GM19452 (cell line): ENCODE measurements around the gene HLA-B.
"Not testable (repeated sequence)": the region's sequence is repeated elsewhere in the genome, so short reads cannot be mapped to it uniquely, and the experiment has no call there.

ENCODE experiments used
- ATAC-seq: cut with Tn5 transposase; IDR thresholded peaks from one replicate; pipeline ENCODE4 v1.9.1; 2021; ENCODE audit not compliant: unreplicated experiment

Gene HLA-B

DNA sequence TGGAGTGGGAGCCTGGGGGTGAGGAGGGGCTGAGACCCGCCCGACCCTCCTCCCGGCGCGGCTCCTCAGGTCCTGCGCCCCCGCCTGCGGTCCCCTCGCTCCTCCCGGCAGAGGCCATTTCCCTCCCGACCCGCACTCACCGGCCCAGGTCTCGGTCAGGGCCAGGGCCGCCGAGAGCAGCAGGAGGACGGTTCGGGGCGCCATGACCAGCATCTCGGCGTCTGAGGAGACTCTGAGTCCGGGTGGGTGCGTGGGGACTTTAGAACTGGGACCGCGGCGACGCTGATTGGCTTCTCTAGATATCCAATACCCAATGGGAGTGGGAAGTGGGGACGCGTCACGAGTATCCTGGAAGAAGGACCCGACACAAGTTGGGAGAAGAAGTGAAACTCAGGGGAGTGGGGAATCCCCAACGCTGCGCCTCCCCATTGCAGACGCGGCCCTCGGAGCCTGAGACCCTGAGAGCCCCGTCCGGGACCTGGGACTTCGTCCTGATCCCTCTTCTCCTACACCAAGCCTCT lies at the start of gene HLA-B:
Gene HLA-B (minus strand): TSS at position 234 of the 521 bp plus-strand sequence. CDS start 21 bp downstream, at position 213.
- ATAC-seq = peak; percentile 73

DNA sequence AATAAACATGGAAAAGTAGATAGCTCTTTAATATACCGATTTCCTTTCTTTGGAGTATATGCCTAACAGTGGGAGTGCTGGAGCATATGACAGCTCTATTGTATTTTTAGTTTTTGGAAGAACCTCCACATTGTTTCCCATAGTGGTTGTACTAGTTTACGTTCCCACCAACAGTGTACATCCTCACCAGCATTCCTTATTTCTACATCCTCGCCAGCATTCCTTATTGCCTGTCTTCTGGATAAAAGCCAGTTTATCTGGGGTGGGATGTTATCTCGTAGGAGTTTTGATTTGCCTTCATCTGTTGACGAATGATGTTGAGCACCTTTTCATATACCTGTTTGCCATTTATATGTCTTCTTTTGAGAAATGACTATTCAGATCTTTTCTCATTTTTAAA lies 49.0 kb upstream of the HLA-B start:
- ATAC-seq = no peak

DNA sequence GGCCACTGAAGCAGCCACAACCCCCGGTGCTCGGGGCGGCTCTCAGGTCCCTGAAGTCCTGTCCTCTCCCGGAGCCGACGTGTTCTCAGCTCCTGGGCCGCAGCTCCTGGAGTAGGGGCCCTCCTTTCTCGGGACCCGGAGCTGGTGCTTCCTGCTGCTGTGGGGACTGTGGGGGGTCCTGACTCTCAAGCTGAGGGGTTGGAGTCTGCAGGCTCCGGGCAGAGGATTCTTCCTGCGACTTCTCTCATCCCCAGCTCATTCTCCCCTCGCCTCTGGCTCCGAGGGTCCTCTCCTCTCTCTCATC lies 47.0 kb upstream of the HLA-B start:
- ATAC-seq = not testable (repeated sequence)

DNA sequence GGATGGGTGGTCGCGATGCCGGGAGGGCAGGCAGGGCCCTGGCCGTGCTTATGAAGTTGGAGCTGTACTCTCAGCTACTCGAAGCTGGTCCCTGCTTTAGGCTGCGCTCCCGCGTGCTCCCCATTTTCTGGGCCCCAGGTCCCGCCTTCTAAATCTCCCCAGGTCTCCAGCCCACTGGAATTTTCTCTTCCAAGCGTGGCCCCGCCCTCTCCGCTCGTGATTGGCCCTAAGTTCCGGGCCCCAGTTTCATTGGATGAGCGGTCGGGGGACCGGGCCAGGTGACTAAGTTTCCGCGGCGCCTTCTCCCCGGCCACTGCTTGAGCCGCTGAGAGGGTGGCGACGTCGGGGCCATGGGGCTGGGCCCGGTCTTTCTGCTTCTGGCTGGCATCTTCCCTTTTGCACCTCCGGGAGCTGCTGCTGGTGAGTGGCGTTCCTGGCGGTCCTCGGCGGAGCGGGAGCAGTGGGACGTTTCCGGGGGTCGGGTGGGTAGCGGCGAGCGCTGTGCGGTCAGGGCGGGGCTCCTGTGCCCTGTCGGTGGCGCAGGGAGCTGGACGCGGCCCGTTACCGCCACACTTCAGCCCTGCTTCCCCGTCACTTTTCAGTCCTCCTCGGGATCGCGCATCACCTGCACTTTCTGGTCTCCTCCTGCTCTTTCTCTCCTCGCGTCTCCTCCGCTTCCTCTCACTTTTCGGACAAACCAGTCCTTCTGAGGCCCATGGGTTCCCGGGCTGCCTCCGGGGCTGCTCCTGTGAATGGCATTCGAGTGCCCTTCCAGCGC lies 46.5 kb upstream of the HLA-B start, which contains the start of gene MICA:
Gene MICA (plus strand): TSS at position 313 of the 778 bp plus-strand sequence. CDS start 38 bp downstream, at position 351.
- peak; percentile 42 for ATAC-seq

DNA sequence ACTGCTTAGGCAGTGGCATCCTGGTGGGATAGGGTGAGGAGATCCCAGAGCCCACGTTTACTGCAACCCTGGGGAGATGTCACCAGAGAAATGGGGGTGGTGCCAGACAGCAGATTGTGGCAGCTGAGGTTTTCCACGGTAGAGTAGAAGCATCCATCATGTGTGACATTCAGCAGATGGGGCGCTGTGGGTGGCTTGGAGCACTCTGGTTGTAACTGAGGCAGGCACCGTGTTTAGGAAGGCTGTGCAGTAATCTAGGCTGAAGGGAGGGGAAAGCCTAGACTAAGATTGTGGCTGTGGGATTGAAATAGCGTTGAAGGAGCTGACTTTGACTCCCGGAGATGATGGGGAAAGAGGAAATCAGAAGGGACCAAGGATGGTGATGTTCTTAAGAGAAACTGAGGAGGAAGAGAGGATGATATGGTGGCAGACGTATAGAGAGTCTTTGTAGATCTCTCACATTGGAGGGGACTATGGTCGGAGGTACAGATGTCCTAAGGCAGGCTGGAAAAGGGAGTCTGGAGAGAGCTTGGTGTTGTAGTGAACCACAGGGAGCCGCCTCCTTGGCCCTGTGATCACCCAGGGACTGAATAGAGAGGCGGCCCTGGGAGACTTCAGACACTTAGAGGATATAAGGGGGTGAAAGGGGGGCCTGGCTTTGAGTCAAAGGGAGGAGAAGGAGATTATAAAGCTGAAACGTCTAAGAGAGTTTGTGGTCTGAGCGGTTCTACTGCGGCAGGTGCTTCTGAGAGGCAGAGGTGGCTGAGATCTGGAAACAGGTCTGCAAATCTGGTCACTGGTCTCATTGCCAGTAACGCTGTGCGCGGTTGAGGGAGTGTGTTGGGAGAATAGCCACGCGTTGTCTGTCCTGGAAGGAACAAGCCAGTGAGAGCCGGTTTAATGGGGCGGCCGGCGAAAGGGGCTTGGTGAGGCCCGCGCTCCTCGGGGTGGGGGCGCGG lies 45.6 kb upstream of the HLA-B start:
- ATAC-seq = peak; percentile 5

DNA sequence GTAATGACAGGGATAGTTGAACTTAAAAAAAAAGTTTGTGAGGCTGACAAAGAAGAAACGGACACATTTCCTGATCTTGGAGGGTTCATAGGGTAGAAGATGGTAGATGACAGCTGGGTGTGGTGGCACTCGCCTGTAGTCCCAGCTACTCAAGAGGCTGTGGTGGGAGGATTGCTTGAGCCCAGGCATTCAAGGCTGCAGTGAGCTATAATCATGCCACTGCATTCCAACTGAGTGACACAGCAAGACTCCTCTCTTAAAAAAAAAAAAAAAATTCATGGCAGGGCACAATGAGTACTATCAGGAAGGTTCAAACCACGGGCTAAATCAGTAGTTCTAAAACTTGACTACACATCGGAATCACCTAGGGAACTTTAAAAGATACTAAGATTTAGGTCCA lies 44.4 kb upstream of the HLA-B start:
- no peak for ATAC-seq

DNA sequence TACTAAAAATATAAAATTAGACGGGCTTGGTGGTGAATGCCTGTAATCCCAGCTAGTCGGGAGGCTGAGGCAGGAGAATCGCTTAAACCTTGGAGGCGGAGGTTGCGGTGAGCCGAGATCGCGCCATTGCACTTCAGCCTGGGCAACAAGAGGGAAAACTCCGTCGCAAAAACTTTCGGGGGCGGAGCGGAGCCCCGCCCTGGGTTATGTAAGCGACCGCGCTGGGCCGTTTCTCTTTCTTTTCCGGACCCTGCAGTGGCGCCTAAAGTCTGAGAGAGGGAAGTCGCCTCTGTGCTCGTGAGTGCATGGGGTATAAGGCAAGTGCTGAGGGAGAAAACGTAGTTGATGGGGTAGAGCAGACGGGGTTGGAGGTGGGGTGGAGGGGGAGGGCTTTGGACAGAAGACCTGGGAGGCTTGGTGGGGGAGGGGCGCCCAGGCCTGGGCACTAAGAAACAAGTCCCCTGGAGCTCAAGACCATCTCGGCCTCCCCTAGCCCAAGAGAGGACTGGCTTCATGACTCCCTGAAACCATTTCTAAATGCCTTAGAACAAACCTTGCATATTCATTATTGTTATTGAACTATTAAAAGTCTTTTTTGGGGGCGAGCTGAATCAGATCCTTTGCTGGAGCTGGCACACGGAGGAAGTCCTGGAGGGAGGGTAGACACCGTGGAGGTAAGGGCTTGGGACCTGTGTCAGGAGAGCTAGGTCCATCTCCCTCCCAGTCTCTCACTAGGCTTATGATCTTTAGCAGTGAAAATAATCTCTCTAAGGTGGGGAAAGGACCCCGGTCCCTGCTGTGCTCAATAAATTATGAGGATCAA lies 43.7 kb upstream of the HLA-B start:
- no peak for ATAC-seq

DNA sequence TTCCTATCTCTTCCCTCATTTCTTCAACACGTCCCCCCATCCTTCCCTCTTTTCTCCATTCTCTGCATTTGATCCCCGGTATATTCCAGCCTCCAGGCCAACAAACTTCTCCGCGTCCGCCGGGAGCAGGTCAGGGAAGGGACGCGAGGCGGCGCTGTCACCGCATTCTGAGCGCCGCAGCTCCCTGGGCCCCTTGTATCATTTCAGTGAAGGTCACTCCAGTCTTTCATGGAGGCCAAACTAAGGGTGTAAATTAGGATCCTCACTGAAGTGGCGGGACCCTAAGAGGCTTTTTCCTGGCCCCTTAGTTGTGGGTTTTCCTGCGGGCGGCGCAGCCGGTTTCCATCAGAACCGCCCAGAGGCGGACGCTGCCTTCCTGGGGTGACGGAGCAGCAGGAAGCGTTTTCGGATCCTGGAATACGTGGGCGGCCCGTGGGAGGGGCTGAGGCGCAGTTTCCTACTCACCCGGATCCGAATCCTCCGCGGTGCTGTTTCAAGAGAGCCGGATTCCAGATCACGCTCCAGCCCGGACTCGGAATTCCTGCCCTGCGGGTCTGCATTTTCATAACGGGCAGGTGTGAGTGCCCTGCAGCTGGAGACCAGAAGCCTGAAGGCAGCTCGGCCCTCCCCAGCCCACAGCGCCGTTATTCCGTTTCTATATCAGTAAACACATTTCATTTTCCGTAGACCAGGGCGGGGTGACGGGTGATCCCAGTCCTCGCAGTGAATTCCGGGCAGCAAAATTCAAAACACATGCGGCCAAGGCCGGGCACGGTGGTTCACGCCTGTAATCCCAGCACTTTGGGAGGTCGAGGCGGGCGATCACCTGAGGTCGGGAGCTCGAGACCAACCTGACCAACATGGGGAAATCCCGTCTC lies 42.8 kb upstream of the HLA-B start:
- no peak for ATAC-seq

DNA sequence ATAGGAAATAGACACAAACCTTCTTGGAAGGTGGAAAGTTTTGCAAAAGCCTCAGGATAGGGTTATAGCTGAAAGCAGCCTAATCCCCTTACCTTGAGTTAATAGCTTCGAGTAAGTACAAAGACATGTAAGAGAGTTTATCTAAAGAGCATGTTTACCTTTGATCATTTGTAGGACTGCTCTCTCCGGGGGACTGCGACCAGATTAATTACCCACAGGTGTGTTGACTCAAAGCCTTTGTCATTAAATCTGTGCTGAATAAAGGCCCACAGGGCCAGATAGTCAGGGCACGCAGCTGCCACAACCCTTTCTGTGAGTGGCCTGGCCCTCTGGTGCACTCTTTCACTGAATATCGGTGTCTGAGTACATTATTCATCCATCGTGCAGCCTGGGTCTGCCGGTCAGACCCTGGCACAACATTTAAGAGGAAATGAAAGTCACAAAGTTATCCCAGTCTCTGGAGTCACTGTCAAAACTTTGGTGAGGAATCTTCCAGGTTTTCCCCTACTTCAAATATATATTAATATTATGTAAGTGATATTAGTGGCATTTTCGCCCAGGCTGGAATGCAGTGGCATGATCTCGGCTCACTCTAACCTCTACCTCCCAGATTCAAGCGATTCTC lies 41.0 kb upstream of the HLA-B start:
- ATAC-seq = no peak

DNA sequence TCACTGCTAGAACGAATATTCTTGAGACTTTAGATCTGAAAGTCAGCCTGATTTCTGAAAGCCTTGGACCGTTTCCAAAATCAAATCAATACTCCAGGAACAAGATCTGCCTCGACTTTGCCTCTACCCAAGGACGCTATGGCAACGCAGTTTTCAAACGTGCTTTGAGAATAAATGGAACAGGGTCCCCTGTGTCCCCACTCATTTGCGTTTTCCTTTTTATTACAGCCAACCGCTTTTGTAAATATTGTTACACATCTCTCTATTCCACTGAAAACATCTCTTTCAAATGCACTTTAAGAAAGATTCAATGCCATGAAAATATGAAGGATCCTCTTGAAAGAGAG lies 40.1 kb upstream of the HLA-B start:
- ATAC-seq = not testable (repeated sequence)

DNA sequence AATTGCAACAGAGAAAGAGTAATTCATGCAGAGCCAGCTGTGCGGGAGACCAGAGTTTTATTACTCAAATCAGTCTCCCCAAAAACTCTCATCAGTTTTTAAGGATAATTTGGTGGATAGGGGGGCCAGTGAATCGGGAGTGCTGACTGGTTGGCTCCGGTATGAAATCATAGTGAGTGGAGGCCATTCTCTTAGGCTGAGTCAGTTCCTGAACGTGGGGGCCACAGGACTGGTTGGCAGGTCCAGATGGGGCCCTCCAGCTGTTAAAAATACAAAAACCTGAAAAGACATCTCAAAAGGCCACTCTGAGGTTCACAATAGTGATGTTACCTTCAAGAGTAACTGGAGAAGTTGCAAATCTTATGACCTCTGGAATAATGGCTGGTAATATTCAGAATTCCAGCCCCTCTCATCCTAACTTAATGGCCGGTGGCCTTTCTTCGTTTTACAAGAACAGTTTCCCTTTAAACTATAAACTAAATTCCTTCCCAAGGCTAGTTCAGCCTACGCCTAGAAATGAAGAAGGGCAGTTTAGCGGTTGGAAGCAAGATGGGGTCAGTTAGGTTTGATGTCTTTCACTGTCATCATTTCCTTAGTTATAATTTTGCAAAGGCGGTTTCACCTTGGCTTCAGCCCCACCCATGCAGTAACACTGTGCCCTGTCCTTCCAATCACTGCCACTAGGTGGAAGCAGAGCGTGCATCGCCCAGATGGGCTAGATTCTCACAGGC lies 39.6 kb upstream of the HLA-B start:
- no peak for ATAC-seq

DNA sequence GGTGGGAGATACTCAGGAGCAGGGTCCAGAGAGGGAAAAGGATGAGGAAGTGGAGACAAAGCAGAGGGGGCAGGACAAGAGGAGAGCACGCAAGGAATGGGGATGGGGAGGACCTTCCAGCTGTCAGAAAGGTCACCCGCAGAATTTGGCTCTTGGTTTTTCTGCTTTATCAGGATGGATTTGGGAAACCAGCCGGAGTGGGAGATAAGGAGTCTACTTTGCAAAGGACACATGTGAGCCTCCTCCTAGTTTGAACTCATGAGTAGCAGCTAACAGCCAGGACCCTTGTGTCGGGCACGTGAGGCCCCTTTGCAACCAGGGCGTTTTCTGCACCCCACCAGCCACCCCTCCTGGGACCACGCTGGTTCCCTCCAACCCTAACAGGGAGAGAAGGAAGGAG lies 38.9 kb upstream of the HLA-B start:
- no peak for ATAC-seq

DNA sequence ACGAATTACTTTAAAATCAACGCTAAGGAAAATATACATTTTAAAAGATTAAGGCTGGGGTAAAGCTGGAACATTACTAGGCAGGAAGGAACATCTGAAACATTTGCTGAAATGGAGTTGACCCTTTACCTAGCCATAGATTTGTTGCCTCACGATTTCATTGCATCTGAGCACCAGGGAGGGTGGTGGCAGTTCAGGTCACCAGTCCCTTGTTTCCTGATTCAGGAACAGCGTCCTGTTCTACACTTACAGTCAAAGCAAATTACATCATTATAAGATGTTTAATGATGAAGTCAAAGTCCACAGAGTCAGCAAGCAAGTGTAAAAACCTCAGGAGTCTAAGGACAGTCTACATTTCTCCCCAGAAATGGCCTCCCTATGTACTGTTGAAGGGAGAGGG lies 37.4 kb upstream of the HLA-B start:
- no peak for ATAC-seq

DNA sequence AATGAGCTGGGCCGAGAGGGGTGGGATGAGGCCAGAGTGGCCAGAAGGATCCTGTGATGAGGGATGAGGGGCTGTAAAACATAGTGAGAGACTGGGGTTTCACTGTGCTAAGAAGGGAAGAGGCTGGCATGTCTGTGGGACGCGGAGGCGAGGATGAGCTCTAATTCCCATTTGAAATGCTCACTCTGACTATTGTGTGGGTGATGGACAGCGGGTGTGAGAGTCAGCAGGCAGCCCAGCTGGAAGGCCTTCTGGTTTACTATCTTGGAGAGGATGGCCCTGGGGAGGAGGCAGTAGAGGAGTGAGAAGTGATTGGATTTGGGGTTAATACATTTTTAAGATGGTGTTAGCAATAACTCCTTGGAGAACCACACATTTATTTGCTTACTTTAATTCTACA lies 37.0 kb upstream of the HLA-B start:
- no peak for ATAC-seq

DNA sequence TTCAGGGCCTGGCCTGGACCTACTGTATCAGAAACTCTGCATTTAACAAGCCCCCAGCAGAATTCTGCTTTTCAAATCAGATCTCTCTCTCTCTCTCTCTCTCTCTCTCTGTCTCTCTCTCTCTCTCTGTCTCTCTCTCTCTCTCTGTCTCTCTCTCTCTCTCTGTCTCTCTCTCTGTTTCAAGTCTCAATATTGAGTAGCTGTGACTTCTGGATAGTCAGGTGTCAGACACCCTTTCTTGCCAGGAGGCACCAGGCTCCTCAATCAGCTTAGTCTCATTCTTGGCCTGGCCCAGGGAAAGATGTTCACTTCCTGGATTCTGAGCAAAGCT lies 32.8 kb upstream of the HLA-B start:
- ATAC-seq = not testable (repeated sequence)

DNA sequence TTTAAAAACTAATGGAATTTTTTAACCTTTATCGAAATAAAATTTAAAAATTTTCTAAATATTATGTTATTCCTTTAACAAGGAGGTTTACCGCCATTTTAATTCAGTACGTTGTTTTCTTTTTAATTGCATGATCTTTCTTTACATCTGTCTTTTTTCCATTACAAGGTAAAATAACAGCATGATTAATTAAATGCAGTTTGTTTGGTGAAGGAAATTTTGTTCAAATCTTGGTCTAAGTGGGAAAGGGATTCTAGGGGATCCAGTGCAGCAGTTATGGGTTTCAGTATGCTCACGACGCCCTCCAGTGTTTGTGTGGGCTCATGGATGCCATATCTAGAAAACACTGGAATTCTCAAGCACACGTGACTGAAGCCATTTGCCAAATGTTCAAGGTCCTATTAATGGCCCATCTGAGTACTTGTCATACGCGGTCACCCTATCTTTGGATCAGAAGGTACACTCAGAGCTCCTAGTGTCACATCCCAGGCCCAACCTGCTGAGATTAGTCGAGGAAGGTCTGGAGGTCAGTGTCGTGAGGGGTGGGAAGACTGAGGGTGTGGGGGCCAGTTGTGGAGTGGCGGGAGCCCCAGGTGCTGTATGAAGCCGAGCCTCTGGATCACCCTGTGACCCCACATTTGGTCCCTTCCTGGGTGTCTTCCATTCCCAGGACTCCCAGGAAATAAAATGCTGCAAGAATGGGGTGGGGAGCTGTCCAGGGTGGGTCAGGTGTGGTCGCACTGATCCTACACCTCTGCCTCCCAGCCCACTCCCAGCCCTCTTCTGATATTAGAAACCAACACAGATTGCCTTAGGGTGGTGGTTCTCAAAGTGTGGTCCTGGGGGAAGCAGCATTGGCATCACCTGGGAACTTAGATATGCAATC lies 32.2 kb upstream of the HLA-B start:
- not testable (repeated sequence) for ATAC-seq

DNA sequence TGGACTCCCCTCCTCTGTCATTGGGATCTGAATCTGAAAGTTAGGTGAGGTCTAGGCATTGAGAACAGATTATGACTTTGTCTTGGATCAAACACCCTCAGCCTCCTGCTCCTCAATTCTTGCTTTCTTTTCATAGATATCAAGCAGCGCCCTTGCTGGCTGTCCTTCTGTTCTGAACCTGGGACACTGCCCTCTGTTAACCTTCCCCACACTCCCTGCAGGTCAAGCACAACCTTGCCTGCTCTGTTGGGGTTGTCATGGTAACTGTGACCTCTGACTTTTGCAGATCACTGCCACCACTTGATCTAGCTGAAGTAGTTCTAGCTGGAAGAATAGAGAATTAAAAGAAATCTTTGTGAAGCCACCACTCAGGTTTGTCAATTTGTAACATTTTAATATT lies 30.0 kb upstream of the HLA-B start:
- no peak for ATAC-seq

DNA sequence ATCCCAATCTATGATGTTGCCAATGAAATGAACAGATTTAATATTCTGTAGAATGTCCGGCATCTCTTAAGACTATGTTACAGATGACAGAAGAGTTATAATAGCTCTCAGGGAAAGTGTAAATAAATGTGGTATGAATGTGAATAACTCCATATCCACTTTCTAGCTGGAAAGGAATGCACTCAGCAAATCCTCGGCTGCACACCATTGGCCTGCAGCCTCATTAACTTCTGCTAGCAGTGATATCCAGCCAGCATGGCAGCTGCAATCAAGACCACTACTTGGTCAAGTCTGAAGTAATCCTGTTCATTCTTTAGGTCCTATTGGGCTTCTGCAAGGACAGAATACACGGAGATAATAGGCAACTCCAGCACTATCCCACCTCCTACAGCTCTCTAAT lies 29.1 kb upstream of the HLA-B start:
- ATAC-seq = no peak
